ENCODE measurements around the gene SLC4A1. TPM values are rescaled to one million over a fixed set of nuclear protein-coding genes. Genes with fewer than 3 reads are reported as not detected.

SLC4A1 gene
- total and polyA plus RNA-seq, 2 of the 13 experiments (the other 11 are each of a cell fraction or from before 2014, with no cell fraction given) = not detected

DNA sequence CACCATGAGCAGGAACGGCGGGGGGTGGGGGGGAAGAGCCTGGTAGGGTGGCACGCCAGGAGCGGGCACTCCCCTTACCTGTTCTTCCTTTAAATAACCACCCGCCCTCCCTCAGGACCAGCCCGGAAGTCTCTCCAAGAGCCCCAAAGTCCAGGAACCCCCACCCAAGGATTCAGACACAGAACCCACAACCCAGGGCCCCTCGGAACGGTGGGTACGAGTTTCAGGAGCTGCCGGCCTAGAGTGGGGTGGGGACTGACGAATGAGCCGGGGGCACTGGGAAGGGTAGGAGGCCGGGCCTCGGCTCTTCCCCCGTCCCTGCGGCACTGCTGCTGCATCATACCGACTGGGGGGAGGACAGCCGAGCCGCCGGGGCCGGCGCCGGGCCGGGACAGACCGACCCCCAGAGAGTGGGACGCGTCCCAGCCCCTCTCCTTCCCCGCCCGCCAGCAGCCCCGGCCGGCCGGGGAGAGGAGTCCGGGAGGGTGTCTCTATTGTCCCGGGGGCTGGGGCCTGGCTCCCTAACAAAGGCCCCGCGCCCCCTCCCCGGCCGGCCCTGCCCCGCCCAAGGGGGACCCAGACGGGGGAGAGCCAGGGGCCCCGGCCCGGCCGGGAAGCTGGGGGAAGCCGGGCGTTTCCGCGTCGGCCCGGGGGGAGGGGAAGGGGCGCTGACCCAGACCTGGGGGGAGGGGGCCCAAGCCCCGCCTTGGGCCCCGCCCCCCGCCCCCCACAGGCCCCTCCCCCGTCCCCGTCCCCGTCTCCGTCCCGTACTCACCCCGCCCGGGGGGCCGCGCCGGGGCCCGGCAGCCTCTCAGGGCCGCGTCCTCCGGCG is 69.0 kb downstream of the SLC4A1 start (continued):
- TF ChIP-seq, protein P1, sequence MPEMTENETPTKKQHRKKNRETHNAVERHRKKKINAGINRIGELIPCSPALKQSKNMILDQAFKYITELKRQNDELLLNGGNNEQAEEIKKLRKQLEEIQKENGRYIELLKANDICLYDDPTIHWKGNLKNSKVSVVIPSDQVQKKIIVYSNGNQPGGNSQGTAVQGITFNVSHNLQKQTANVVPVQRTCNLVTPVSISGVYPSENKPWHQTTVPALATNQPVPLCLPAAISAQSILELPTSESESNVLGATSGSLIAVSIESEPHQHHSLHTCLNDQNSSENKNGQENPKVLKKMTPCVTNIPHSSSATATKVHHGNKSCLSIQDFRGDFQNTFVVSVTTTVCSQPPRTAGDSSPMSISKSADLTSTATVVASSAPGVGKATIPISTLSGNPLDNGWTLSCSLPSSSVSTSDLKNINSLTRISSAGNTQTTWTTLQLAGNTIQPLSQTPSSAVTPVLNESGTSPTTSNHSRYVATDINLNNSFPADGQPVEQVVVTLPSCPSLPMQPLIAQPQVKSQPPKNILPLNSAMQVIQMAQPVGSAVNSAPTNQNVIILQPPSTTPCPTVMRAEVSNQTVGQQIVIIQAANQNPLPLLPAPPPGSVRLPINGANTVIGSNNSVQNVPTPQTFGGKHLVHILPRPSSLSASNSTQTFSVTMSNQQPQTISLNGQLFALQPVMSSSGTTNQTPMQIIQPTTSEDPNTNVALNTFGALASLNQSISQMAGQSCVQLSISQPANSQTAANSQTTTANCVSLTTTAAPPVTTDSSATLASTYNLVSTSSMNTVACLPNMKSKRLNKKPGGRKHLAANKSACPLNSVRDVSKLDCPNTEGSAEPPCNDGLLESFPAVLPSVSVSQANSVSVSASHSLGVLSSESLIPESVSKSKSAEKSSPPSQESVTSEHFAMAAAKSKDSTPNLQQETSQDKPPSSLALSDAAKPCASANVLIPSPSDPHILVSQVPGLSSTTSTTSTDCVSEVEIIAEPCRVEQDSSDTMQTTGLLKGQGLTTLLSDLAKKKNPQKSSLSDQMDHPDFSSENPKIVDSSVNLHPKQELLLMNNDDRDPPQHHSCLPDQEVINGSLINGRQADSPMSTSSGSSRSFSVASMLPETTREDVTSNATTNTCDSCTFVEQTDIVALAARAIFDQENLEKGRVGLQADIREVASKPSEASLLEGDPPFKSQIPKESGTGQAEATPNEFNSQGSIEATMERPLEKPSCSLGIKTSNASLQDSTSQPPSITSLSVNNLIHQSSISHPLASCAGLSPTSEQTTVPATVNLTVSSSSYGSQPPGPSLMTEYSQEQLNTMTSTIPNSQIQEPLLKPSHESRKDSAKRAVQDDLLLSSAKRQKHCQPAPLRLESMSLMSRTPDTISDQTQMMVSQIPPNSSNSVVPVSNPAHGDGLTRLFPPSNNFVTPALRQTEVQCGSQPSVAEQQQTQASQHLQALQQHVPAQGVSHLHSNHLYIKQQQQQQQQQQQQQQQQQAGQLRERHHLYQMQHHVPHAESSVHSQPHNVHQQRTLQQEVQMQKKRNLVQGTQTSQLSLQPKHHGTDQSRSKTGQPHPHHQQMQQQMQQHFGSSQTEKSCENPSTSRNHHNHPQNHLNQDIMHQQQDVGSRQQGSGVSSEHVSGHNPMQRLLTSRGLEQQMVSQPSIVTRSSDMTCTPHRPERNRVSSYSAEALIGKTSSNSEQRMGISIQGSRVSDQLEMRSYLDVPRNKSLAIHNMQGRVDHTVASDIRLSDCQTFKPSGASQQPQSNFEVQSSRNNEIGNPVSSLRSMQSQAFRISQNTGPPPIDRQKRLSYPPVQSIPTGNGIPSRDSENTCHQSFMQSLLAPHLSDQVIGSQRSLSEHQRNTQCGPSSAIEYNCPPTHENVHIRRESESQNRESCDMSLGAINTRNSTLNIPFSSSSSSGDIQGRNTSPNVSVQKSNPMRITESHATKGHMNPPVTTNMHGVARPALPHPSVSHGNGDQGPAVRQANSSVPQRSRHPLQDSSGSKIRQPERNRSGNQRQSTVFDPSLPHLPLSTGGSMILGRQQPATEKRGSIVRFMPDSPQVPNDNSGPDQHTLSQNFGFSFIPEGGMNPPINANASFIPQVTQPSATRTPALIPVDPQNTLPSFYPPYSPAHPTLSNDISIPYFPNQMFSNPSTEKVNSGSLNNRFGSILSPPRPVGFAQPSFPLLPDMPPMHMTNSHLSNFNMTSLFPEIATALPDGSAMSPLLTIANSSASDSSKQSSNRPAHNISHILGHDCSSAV (CRISPR knock-in tag; IDR thresholded peaks at IDR 0.05; ENCODE audit: borderline replicate concordance) = no peak
- TF ChIP-seq ZKSCAN5 (CRISPR knock-in tag; IDR thresholded peaks at IDR 0.05) (no peak), TBL1XR1 (IDR thresholded peaks at IDR 0.05; ENCODE audit: borderline replicate concordance, low read length, partially characterized antibody) (no peak), ZNF34 (CRISPR knock-in tag; IDR thresholded peaks at IDR 0.05; ENCODE audit: borderline replicate concordance) (no peak; the same call in 1 of the 2 replicates), ZNF234 (CRISPR knock-in tag; conservative IDR thresholded peaks at IDR 0.05) (no peak), KLF12 (CRISPR knock-in tag; IDR thresholded peaks at IDR 0.05; ENCODE audit: borderline replicate concordance) (no peak), MTF1 (CRISPR knock-in tag; IDR thresholded peaks at IDR 0.05) (no peak), ZBTB7A (CRISPR knock-in tag; IDR thresholded peaks at IDR 0.05) (no peak), REL (CRISPR knock-in tag; conservative IDR thresholded peaks at IDR 0.05) (no peak), RFX3 (CRISPR knock-in tag; IDR thresholded peaks at IDR 0.05) (no peak), MAFK (conservative IDR thresholded peaks at IDR 0.05 in 1 of 2, IDR thresholded peaks at IDR 0.05 in 1 of 2; ENCODE audit: low read length in 2 of 2) (no peak), KAT7 (CRISPR knock-in tag; IDR thresholded peaks at IDR 0.05; ENCODE audit: borderline replicate concordance) (0 out of 2 replicates have a peak, but pooled peaks have one; percentile 40), ZNF713 (CRISPR knock-in tag; IDR thresholded peaks at IDR 0.05) (no peak), PRMT3 (CRISPR knock-in tag; IDR thresholded peaks at IDR 0.05; ENCODE audit: borderline replicate concordance, low read depth) (no peak), TCF12 (IDR thresholded peaks at IDR 0.05) (no peak), TCF12 (CRISPR knock-in tag; IDR thresholded peaks at IDR 0.05) (0 out of 2 replicates have a peak, but pooled peaks have one; percentile 37)
- TF ChIP-seq, protein P2, sequence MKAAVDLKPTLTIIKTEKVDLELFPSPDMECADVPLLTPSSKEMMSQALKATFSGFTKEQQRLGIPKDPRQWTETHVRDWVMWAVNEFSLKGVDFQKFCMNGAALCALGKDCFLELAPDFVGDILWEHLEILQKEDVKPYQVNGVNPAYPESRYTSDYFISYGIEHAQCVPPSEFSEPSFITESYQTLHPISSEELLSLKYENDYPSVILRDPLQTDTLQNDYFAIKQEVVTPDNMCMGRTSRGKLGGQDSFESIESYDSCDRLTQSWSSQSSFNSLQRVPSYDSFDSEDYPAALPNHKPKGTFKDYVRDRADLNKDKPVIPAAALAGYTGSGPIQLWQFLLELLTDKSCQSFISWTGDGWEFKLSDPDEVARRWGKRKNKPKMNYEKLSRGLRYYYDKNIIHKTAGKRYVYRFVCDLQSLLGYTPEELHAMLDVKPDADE (CRISPR knock-in tag; IDR thresholded peaks at IDR 0.05) = no peak
